ENCODE data around the gene PAGR1.
A peak's percentile ranks its signal among the peaks of the same experiment; 100 is the strongest.
"Not testable (repeated sequence)": the region's sequence is repeated elsewhere in the genome, so short reads cannot be mapped to it uniquely, and the experiment has no call there.

The PAGR1 gene

DNA sequence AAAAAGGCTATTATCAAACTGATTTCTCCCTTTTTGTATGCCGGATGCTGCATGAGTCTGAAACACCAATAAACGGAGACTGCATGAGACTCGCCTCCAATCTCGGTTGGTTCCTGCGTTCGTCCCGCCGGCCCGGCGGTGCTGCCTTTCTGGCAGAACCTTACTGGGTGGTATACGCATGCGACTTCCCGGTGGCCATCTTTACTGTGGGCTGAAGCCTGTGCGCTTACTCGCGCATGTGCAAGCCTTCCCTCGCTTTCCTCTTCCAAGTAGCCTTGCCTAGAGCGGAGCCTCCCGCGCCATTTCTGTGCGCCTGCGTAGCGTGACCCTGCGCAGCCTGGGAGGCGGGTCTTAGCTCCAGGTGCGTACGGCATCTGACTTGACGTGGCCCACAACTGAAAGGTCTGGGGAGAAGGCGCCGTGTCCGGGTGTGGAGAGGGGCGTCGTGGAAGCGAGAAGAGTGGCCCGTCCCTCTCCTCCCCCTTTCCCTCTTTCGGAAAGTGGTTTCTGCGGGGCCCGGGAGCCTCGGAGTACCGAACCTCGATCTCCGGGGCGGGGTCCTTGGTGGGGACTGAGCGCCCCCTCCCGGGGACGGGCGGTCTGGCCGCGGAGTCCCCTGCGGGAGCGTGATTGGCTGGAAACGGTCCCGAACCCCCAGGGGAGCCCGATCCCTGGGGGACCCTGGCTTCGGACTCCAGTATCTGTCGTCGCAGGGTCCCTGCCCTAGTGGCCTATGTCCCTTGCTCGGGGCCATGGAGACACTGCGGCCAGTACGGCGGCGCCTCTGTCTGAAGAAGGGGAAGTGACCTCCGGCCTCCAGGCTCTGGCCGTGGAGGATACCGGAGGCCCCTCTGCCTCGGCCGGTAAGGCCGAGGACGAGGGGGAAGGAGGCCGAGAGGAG lies at the start of gene PAGR1:
TSS of gene PAGR1 (plus strand) at position 360 of the 901 bp plus-strand sequence. CDS start at position 734, 374 bp downstream.
- DNase-seq: peak; percentile 97

- no peak for DNase-seq
These were observed 49.4 kb upstream of the PAGR1 start for GRCh38 chr16:29766571-29766970.

DNA sequence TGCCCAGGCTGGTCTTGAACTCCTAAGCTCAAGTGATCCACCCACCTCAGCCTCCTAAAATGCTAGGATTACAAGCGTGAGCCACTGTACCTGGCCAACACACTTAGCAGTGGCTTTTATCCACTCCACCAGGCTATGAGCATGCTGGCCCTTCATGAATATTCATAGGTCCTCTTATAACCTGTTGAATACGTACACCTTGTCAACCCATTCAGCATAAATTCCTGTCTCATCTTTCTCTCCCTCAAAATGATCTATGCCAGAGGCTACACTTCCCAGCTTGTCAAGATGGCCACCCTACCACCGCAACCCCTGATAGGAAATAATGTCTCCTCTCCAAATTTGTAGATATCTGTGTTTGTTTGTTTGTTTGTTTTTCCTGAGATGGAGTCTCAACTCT lies 48.9 kb upstream of the PAGR1 start:
- no peak for DNase-seq

- DNase-seq: no peak
These were observed 46.4 kb upstream of the PAGR1 start for GRCh38 chr16:29769507-29769906.

DNA sequence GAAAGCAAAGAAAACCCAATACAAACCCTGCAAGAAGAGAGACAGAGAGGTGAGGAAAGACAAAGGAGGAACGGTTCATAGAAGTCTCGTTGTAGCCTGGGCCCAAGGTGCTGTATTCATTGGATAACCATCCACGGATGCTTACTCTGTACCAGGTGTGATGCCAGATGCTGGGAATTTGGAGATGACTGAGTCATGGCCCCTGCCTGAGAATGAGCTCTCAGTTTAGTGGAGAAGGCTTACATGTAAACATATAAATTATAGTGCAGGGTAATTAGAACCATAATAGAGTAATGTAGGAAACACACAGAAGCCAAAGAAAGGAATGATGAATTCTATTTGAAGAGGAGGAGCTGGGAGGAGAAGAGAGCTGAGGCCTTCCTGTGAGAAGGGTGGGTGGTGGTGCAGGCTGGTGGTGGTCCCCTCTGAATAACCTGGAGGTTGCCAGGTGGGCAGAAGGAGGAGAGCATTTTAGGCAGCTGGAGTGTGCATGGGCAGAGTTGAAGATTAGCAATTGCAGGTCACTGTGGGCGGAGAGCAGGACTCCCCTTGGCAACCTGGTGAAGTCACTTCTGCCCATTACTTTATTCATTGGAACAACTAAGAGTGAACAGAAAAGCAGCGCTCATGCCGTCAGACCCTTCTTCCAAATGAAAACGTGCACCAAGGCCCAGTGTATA lies 45.6 kb upstream of the PAGR1 start:
- DNase-seq: no peak

- DNase-seq: not testable (repeated sequence)
These were observed 43.6 kb upstream of the PAGR1 start for GRCh38 chr16:29772330-29772729.

- DNase-seq: no peak
These were observed 41.2 kb upstream of the PAGR1 start for GRCh38 chr16:29774730-29775129.

DNA sequence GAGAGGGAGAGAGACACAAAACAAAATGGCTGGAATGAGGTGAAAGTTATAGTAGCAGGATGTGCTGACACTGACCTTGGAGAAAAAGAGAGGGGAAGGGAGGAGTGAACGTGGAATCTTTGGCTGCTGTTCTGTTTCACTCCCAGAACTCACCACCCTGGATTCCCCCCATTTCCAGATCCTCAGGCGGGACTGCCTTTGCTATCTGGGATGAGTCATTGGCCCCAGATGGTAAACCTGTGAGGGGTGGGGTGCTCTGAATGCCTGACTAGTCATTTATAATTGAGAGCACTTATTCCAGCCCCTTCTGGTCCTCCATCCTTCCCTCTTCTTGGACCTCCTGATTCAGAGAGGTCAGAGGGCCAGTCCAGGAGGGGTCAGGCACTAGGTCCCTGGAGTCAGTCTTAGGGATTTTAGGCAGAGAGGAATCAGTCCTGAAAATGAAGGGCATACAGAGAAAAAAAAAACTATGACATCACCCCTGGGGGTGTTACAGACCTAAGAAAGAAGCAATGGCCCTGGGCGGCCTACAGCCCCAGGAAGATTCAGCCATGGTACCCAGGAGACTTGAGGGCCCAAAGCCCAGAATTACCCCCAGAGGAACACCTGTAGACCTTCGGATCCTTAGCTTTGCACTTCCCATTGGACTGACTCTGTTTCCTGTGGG lies 40.1 kb upstream of the PAGR1 start:
- DNase-seq: no peak

GRCh38 chr16:29777576-29778350 lies 38.2 kb upstream of the PAGR1 start, which contains the start of gene ZG16:
Gene ZG16 (plus strand): TSS chr16:29778256. CDS start chr16:29779267, 1,011 bp downstream.
- no peak for DNase-seq

DNA sequence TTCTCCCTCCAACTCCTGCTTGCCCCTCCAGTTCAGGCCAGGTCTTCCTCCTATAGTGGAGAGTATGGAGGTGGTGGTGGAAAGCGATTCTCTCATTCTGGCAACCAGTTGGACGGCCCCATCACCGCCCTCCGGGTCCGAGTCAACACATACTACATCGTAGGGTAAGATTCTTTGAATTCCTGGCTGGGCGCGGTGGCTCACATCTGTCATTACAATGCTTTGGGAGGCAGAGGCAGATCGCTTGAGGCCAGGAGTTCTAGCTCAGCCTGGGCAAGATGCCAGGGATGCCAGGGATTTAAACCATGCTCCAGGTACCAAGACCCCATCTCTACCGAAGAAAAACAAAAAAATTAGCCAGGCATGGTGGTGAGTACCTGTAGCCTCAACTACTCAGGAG lies 36.5 kb upstream of the PAGR1 start:
- no peak for DNase-seq

GRCh38 chr16:29783094-29783953 lies 32.6 kb upstream of the PAGR1 start:
- DNase-seq: not testable (repeated sequence)

DNA sequence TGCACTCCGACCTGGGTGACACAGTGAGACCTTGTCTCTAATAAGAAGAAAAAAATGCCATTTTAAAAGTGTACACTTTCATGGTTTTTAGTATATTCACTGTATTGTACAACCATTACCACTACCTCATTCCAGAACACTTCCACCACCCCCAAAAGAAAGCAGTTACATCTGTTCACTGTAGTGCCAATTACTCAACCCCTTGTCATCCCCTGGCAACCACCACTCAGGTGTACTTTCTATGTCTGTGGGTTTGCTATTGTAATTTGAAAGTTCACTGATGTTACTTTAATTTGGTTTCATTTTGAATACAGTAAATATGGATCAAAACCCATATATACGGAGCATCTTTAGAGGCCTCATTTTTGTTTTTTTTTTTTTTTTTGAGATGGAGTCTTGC lies 31.8 kb upstream of the PAGR1 start:
- DNase-seq: no peak

- DNase-seq: no peak
These were observed 31.0 kb upstream of the PAGR1 start for GRCh38 chr16:29784901-29785500.

- not testable (repeated sequence) for DNase-seq
These were observed 28.8 kb upstream of the PAGR1 start for GRCh38 chr16:29787155-29787554.

GRCh38 chr16:29789775-29790182 lies 26.2 kb upstream of the PAGR1 start:
- no peak for DNase-seq

DNA sequence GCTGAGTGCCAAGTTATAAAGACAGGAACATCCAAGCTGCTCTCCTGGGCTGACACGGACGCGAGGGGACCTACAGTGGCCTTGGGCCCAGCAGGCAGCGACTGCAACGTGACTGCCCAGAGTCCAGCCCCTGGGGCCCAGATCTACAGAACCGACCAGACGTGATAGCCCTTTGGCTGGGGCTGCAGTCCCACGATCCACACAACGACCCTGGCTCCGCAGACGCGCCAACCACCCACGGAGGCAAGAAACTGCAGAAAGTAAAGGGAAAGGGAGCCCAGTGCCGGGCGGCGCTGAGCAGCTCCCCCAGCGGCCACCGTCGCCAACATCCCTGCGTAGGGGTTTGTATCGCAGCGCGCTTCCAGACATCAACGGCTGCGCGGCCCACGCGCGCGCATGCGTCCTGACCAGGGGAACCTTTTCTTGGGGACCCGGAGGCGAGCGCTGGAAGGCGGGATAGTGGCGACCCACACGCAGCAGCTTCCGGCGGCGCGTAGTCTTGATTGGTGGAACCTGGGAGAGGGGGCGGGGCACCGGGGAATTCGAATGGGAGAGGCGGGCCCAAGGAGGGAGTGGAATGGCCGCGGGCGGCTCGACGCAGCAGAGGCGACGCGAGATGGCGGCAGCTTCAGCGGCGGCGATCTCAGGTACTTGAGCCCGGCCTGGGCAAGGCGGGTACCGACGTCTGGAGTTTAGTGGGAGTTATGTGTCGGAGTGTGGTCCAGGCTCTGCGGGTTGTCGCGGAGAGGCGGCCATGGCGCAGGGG lies 25.6 kb upstream of the PAGR1 start, which contains the start of gene KIF22:
TSS of gene KIF22 (plus strand) at position 569 of the 766 bp plus-strand sequence. CDS start at position 578, 9 bp downstream.
- peak; percentile 95 for DNase-seq

DNA sequence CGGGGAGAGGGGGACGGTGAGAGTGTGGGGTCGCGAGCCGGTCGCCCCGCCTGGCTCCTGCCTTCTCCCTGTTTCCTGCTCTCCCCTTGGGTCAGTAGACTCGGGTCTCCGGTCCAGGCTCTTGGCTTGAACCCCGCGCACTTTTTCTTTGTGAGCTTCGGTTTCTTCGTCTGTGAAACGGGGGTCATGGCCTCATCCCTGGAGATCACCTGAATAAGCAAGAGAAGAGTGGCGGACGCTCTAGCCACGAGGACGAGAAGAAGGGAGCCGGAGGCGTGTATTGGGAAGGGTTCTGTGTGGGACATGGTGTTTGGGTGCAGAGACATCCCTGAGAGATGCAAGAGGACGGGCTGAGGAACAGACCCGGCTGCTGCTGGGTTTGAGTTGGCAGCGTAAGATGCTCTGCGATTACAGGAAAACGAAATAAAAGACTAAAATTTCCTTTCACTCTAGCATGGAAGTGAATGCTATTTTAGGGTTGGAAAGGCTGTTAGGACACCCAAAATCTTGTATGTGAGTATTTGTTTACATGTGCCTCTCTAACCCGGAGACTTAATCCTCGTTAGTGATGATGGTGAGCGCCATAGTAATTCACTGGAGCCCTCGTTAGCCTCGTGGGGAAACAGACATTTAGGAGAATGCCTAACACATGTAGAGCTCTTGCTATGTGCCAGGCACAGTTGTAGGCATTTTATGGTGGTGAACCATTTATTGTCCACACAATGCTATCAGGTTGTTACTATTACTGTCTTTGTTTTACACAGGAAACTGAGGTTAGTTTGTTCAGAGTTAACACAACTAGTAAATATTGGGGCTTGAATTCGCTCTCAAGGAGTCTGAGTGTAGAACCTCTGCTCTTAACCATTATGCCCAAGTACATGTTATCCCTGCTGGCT lies 24.8 kb upstream of the PAGR1 start:
- no peak for DNase-seq

DNA sequence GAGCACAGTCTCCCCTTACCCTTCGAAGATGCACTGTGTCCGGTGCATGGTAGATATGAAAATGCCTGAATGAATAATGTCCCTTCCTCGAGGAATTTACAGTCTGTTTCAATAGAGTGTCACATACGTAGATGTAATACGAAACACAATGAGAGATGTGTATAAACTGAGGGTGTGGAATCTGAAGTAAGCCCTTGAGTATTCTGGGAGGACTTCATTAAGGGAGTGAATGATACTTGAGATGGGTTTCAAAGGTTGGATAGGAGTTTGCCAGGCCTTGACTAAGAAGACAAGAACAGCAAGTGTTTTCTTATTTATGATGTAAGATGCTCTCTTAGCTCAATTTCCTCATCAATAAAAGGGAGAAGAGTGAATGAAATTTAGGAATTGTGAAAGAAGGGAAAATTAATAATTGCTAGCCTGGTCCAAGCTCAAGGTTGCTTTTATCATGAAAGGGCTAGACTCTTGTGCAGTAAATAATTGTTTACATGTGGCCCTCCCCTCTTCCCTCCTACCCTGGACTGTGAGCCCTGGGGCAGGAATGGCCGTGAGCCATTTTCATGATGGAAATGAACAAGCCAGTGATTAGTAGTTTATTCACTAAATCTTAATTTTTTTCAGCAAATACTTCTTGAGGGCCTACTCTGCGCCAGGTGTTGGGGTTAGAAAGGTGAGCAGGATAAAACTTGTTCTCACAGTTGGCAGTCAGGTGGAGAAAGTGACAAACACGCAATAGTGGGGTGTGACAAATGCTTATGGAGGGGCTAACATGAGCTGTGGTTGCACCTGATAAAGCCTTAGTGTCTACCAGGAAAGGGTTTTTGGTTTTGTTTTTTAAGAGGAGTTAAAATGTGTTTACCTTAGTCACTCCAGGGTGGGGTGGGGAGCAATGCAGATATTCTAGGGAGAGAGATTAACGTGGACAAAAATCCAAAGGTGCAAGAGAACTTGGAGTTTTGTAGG lies 23.8 kb upstream of the PAGR1 start:
- no peak for DNase-seq

Data from GF-D8 (cell line).